Transverse colon (tissue), 3 donors: Measurements from ENCODE around the gene SUZ12.
"Not testable (repeated sequence)": the region's sequence is repeated elsewhere in the genome, so short reads cannot be mapped to it uniquely, and the experiment has no call there.

Experiments
- POLR2A ChIP-seq: fragments of 450-650 bp; IDR thresholded peaks from one replicate; pipeline ENCODE4 v1.6.1; 2016; ENCODE audit warnings: antibody characterized with exemption, mild to moderate bottlenecking, moderate library complexity
- TF ChIP-seq, protein P1 (sequence below), 5 experiments: fragments of 200-600 bp in 3 of 5; fragments of 450-650 bp in 2 of 5; sonication (generic) in 3 of 5; IDR thresholded peaks; 1 replicate in 2 of 5; 2 replicates in 3 of 5; pipeline ENCODE4 v1.5.1; 2016 to 2017; ENCODE audit warnings: antibody characterized with exemption in 5 of 5, inconsistent platforms in 3 of 5, mild to moderate bottlenecking in 2 of 5, moderate library complexity in 1 of 5

- TF ChIP-seq, protein P1, sequence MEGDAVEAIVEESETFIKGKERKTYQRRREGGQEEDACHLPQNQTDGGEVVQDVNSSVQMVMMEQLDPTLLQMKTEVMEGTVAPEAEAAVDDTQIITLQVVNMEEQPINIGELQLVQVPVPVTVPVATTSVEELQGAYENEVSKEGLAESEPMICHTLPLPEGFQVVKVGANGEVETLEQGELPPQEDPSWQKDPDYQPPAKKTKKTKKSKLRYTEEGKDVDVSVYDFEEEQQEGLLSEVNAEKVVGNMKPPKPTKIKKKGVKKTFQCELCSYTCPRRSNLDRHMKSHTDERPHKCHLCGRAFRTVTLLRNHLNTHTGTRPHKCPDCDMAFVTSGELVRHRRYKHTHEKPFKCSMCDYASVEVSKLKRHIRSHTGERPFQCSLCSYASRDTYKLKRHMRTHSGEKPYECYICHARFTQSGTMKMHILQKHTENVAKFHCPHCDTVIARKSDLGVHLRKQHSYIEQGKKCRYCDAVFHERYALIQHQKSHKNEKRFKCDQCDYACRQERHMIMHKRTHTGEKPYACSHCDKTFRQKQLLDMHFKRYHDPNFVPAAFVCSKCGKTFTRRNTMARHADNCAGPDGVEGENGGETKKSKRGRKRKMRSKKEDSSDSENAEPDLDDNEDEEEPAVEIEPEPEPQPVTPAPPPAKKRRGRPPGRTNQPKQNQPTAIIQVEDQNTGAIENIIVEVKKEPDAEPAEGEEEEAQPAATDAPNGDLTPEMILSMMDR (IDR thresholded peaks at IDR 0.05), result not testable (repeated sequence)
- TF ChIP-seq POLR2A, result not testable (repeated sequence)
Observed at GRCh38 chr17:31975391-31975790, 38.6 kb downstream of the SUZ12 start.
